Measurements from ENCODE around the gene KCNA2. TPM values are rescaled to one million over a fixed set of nuclear protein-coding genes. Genes with fewer than 3 reads are reported as not detected.

KCNA2 gene
- total and polyA plus RNA-seq, 2 of the 13 experiments (the other 11 are each of a cell fraction or from before 2014, with no cell fraction given), result not detected

GRCh38 chr1:110557481-110557880 is 48.7 kb downstream of the KCNA2 start:
- no peaks in the 10 kb centered on the region for H3K36me3 ChIP-seq (replicated peaks in 1 of 2; ENCODE audit: control insufficient read depth in 1 of 2, insufficient read depth in 2 of 2, low read length in 2 of 2)
- peaks cover 5 to 27% of the 10 kb centered on the region in 2 experiments; a peak in 4 of 5 replicates for H3K27me3 ChIP-seq (ENCODE audit: control insufficient read depth in 1 of 2, insufficient read depth in 2 of 2, low read length in 2 of 2)
- in situ Hi-C loops (cut with HindIII; ENCODE audit: extremely low pct_ligation_motif_present, low pct_unique_long_range_greater_than_20kb), result loop anchor here (5.0 kb wide), 1 partner anchor 55 kb away; no protein-coding TSS in a partner anchor
- DNase-seq (ENCODE audit: low spot score) (no peak), ATAC-seq (no peak), FAIRE-seq (no peak)
- H3K4me3 ChIP-seq (replicated peaks in 1 of 3; ENCODE audit: insufficient read depth in 1 of 3, low read depth in 2 of 3, low read length in 3 of 3), result no peak overlapping the region
- 4% methylated on average over 2 of the region's 3 CpGs for WGBS (ENCODE audit: low lambda C conversion rate)
- H3K27ac ChIP-seq (ENCODE audit: extremely low read length, insufficient read depth, low read length), result no peak overlapping the region
- intact Hi-C loops (cut with micrococcal nuclease; ENCODE audit: unreplicated experiment), result no loop called here
- H3K4me2 ChIP-seq (ENCODE audit: low read depth, low read length), result no peak overlapping the region
- H2AFZ ChIP-seq (ENCODE audit: low read length), result no peak overlapping the region
- ChIA-PET CTCF (ENCODE audit: low intra/inter-chr PET ratio, low total read pairs) (no interaction called here), POLR2A (no interaction called here)
- H3K4me1 ChIP-seq (ENCODE audit: insufficient read depth, low read length), result no peaks in the 10 kb centered on the region
- H4K20me1 ChIP-seq (ENCODE audit: insufficient read depth, low read length), result peaks cover 5% of the 10 kb centered on the region; the same call in 1 of the 2 replicates
- H3K9ac ChIP-seq (ENCODE audit: insufficient read depth, low read depth, low read length), result no peak overlapping the region
- TF ChIP-seq GLMP (CRISPR knock-in tag; IDR thresholded peaks at IDR 0.05; ENCODE audit: borderline replicate concordance) (no peak), YEATS4 (CRISPR knock-in tag; IDR thresholded peaks at IDR 0.05; ENCODE audit: borderline replicate concordance) (no peak), ZNF556 (CRISPR knock-in tag; IDR thresholded peaks at IDR 0.05; ENCODE audit: borderline replicate concordance) (no peak), ZNF569 (CRISPR knock-in tag; IDR thresholded peaks at IDR 0.05; ENCODE audit: borderline replicate concordance) (no peak), CEBPB (IDR thresholded peaks at IDR 0.05; ENCODE audit: borderline replicate concordance, low read depth, low read length) (no peak)
- no peaks in the 10 kb centered on the region for H3K9me3 ChIP-seq (ENCODE audit: low read length)
- no TSS peak for BruUV-seq (replicated peaks)
- H3K79me2 ChIP-seq (ENCODE audit: insufficient read depth, low read length), result no peaks in the 10 kb centered on the region

- in situ Hi-C loops (cut with HindIII; ENCODE audit: extremely low pct_ligation_motif_present, low pct_unique_long_range_greater_than_20kb) (loop anchor here (5.0 kb wide), 1 partner anchor 56 kb away; no protein-coding TSS in a partner anchor), intact Hi-C loops (cut with micrococcal nuclease; ENCODE audit: unreplicated experiment) (no loop called here)
- no TSS peak for BruUV-seq (replicated peaks)
- H3K9ac ChIP-seq (ENCODE audit: insufficient read depth, low read depth, low read length), result no peak overlapping the region
- no peak overlapping the region for H3K4me2 ChIP-seq (ENCODE audit: low read depth, low read length)
- no peak overlapping the region for H3K27ac ChIP-seq (ENCODE audit: extremely low read length, insufficient read depth, low read length)
- 17% methylated on average over 2 of the region's 5 CpGs for WGBS (ENCODE audit: low lambda C conversion rate)
- ATAC-seq (no peak), DNase-seq (ENCODE audit: low spot score) (no peak), FAIRE-seq (no peak)
- no peaks in the 10 kb centered on the region for H3K79me2 ChIP-seq (ENCODE audit: insufficient read depth, low read length)
- TF ChIP-seq MAFF (IDR thresholded peaks at IDR 0.05; ENCODE audit: low read depth, low read length) (no peak), BORCS8-MEF2B (CRISPR knock-in tag; IDR thresholded peaks at IDR 0.05) (no peak), DPF2 (CRISPR knock-in tag; IDR thresholded peaks at IDR 0.05; ENCODE audit: borderline replicate concordance, low read depth) (no peak), ZNF766 (CRISPR knock-in tag; IDR thresholded peaks at IDR 0.05; ENCODE audit: borderline replicate concordance) (no peak), ZSCAN29 (CRISPR knock-in tag; conservative IDR thresholded peaks at IDR 0.05) (no peak), ZFP62 (CRISPR knock-in tag; IDR thresholded peaks at IDR 0.05) (no peak), FOXK2 (IDR thresholded peaks at IDR 0.05) (no peak), SIX4 (CRISPR knock-in tag; IDR thresholded peaks at IDR 0.05) (no peak), MIER2 (CRISPR knock-in tag; IDR thresholded peaks at IDR 0.05) (no peak)
- H4K20me1 ChIP-seq (ENCODE audit: insufficient read depth, low read length), result peaks cover 8% of the 10 kb centered on the region; the same call in 1 of the 2 replicates
- H3K4me3 ChIP-seq (replicated peaks in 1 of 3; ENCODE audit: insufficient read depth in 1 of 3, low read depth in 2 of 3, low read length in 3 of 3), result no peak overlapping the region
- no peaks in the 10 kb centered on the region for H3K36me3 ChIP-seq (replicated peaks in 1 of 2; ENCODE audit: control insufficient read depth in 1 of 2, insufficient read depth in 2 of 2, low read length in 2 of 2)
- CTCF ChIA-PET (ENCODE audit: low intra/inter-chr PET ratio, low total read pairs), result no interaction called here
- no peaks in the 10 kb centered on the region for H3K4me1 ChIP-seq (ENCODE audit: insufficient read depth, low read length)
- H2AFZ ChIP-seq (ENCODE audit: low read length), result no peak overlapping the region
- H3K27me3 ChIP-seq (ENCODE audit: control insufficient read depth in 1 of 2, insufficient read depth in 2 of 2, low read length in 2 of 2), result peaks cover 5 to 25% of the 10 kb centered on the region in 2 experiments; a peak in 4 of 5 replicates
- H3K9me3 ChIP-seq (ENCODE audit: low read length), result no peaks in the 10 kb centered on the region
- POLR2A ChIA-PET, result no interaction called here
These were observed 49.7 kb downstream of the KCNA2 start for GRCh38 chr1:110556471-110556807.
